ENCODE results near the gene MIPEP.

The MIPEP gene

GRCh38 chr13:23794267-23795161 lies 94.7 kb downstream of the MIPEP start:
- no peak for DNase-seq (ENCODE audit: low read depth)
- TF ChIP-seq MAX (IDR thresholded peaks at IDR 0.05; ENCODE audit: low read depth, low read length) (no peak), POLR2A (IDR thresholded peaks at IDR 0.05; ENCODE audit: extremely low read depth, insufficient read length) (no peak), CTCF (IDR thresholded peaks at IDR 0.05; ENCODE audit: low read depth, low read length) (no peak), MYC (IDR thresholded peaks at IDR 0.05; ENCODE audit: low read depth, low read length) (no peak)

GRCh38 chr13:23793711-23794110 lies 95.5 kb downstream of the MIPEP start:
- no peak for TF ChIP-seq MAX (IDR thresholded peaks at IDR 0.05; ENCODE audit: low read depth, low read length)
- TF ChIP-seq POLR2A (IDR thresholded peaks at IDR 0.05; ENCODE audit: extremely low read depth, insufficient read length), result no peak
- TF ChIP-seq CTCF (IDR thresholded peaks at IDR 0.05; ENCODE audit: low read depth, low read length), result no peak
- no peak for TF ChIP-seq MYC (IDR thresholded peaks at IDR 0.05; ENCODE audit: low read depth, low read length)
- no peak overlapping the region for H3K4me3 ChIP-seq (ENCODE audit: low read depth, low read length)
- DNase-seq (ENCODE audit: low read depth), result no peak

More at GRCh38 chr13:23794267-23795161, 94.7 kb downstream of the MIPEP start:
- H3K4me3 ChIP-seq (ENCODE audit: low read depth, low read length), result no peak overlapping the region

- no peak for TF ChIP-seq MAX (IDR thresholded peaks at IDR 0.05; ENCODE audit: low read depth, low read length)
- TF ChIP-seq POLR2A (IDR thresholded peaks at IDR 0.05; ENCODE audit: extremely low read depth, insufficient read length), result no peak
- TF ChIP-seq CTCF (IDR thresholded peaks at IDR 0.05; ENCODE audit: low read depth, low read length), result no peak
- no peak for TF ChIP-seq MYC (IDR thresholded peaks at IDR 0.05; ENCODE audit: low read depth, low read length)
- no peak overlapping the region for H3K4me3 ChIP-seq (ENCODE audit: low read depth, low read length)
- no peak for DNase-seq (ENCODE audit: low read depth)
Measured at GRCh38 chr13:23792680-23793079, 96.5 kb downstream of the MIPEP start.

GRCh38 chr13:23790577-23791170 lies 98.5 kb downstream of the MIPEP start:
- DNase-seq (ENCODE audit: low read depth), result no peak
- H3K4me3 ChIP-seq (ENCODE audit: low read depth, low read length), result no peak overlapping the region
- TF ChIP-seq MYC (IDR thresholded peaks at IDR 0.05; ENCODE audit: low read depth, low read length) (no peak), CTCF (IDR thresholded peaks at IDR 0.05; ENCODE audit: low read depth, low read length) (no peak), MAX (IDR thresholded peaks at IDR 0.05; ENCODE audit: low read depth, low read length) (no peak), POLR2A (IDR thresholded peaks at IDR 0.05; ENCODE audit: extremely low read depth, insufficient read length) (no peak)

GRCh38 chr13:23789576-23790346 lies 99.4 kb downstream of the MIPEP start:
- no peak for TF ChIP-seq POLR2A (IDR thresholded peaks at IDR 0.05; ENCODE audit: extremely low read depth, insufficient read length)
- no peak for TF ChIP-seq MAX (IDR thresholded peaks at IDR 0.05; ENCODE audit: low read depth, low read length)
- no peak for TF ChIP-seq CTCF (IDR thresholded peaks at IDR 0.05; ENCODE audit: low read depth, low read length)
- no peak for TF ChIP-seq MYC (IDR thresholded peaks at IDR 0.05; ENCODE audit: low read depth, low read length)
- H3K4me3 ChIP-seq (ENCODE audit: low read depth, low read length), result no peak overlapping the region
- DNase-seq (ENCODE audit: low read depth), result no peak
